Nephron progenitor cell (in vitro differentiated cells): ENCODE data around the gene ATP8B1.
"Not testable (repeated sequence)": the region's sequence is repeated elsewhere in the genome, so short reads cannot be mapped to it uniquely, and the experiment has no call there.

Experiments
- DNase-seq: peaks from one replicate; pipeline ENCODE4 v3.0.0; 2021
- H3K27ac Mint-ChIP-seq: 2 replicates; pipeline ENCODE4 v1.8.0; 2021; ENCODE audit warnings: mild to moderate bottlenecking, moderate library complexity, mixed read lengths
- H3K27me3 Mint-ChIP-seq: 2 replicates; pipeline ENCODE4 v1.8.0; 2021; ENCODE audit warnings: mild to moderate bottlenecking, low read depth, mixed read lengths; ENCODE audit not compliant: poor library complexity
- H3K36me3 Mint-ChIP-seq: 2 replicates; pipeline ENCODE4 v1.8.0; 2021; ENCODE audit warnings: low read depth, mixed read lengths
- H3K4me1 Mint-ChIP-seq: 2 replicates; pipeline ENCODE4 v1.8.0; 2021; ENCODE audit warnings: mixed read lengths
- H3K4me3 Mint-ChIP-seq: 2 replicates; pipeline ENCODE4 v1.8.0; 2021; ENCODE audit warnings: mild to moderate bottlenecking, moderate library complexity, mixed read lengths
- H3K9me3 Mint-ChIP-seq: 2 replicates; pipeline ENCODE4 v1.8.0; 2021; ENCODE audit warnings: mild to moderate bottlenecking, moderate library complexity, mixed read lengths
- CTCF ChIP-seq: fragments of 200-600 bp; sonication (generic); IDR thresholded peaks from 2 replicates; pipeline ENCODE4 v1.5.0; 2021; ENCODE audit warnings: antibody characterized with exemption

ATP8B1 gene

GRCh38 chr18:57733861-57734260, 69.3 kb downstream of the ATP8B1 start:
- DNase-seq: no peak
- no peak overlapping the region for H3K4me3 Mint-ChIP-seq
- no peak for TF ChIP-seq CTCF
- no peaks in the 10 kb centered on the region for H3K9me3 Mint-ChIP-seq
- H3K4me1 Mint-ChIP-seq: peaks cover 5% of the 10 kb centered on the region
- no peak overlapping the region for H3K27ac Mint-ChIP-seq
- H3K27me3 Mint-ChIP-seq: peaks cover 7% of the 10 kb centered on the region
- H3K36me3 Mint-ChIP-seq: peaks cover 11% of the 10 kb centered on the region

- DNase-seq: no peak
- Mint-ChIP-seq H3K4me3 (no peak overlapping the region), H3K4me1 (peaks cover 11% of the 10 kb centered on the region), H3K9me3 (peaks cover 26% of the 10 kb centered on the region), H3K27me3 (peaks cover 5% of the 10 kb centered on the region), H3K27ac (no peak overlapping the region), H3K36me3 (peaks cover 14% of the 10 kb centered on the region)
- no peak for TF ChIP-seq CTCF
These were observed 73.0 kb downstream of the ATP8B1 start for GRCh38 chr18:57730146-57730545.

- Mint-ChIP-seq H3K36me3 (peaks cover 12% of the 10 kb centered on the region), H3K27me3 (peaks cover 3% of the 10 kb centered on the region), H3K27ac (no peak overlapping the region), H3K4me3 (no peak overlapping the region), H3K4me1 (peaks cover 11% of the 10 kb centered on the region), H3K9me3 (peaks cover 26% of the 10 kb centered on the region)
- no peak for TF ChIP-seq CTCF
- DNase-seq: no peak
These were observed 74.1 kb downstream of the ATP8B1 start for GRCh38 chr18:57728941-57729511.

GRCh38 chr18:57727952-57728807, 74.9 kb downstream of the ATP8B1 start:
- no peak overlapping the region for H3K27ac Mint-ChIP-seq

GRCh38 chr18:57719211-57719935, 83.7 kb downstream of the ATP8B1 start:
- not testable (repeated sequence) for H3K27ac Mint-ChIP-seq, H3K36me3 Mint-ChIP-seq, H3K4me1 Mint-ChIP-seq, H3K27me3 Mint-ChIP-seq, DNase-seq
- peaks cover 42% of the 10 kb centered on the region for H3K9me3 Mint-ChIP-seq
- peak overlapping the region; percentile 71 for H3K4me3 Mint-ChIP-seq

More at GRCh38 chr18:57727952-57728807, 74.9 kb downstream of the ATP8B1 start:
- peaks cover 3% of the 10 kb centered on the region for H3K27me3 Mint-ChIP-seq
- peaks cover 26% of the 10 kb centered on the region for H3K9me3 Mint-ChIP-seq
- DNase-seq: no peak
- TF ChIP-seq CTCF: no peak
- peaks cover 12% of the 10 kb centered on the region for H3K36me3 Mint-ChIP-seq
- H3K4me3 Mint-ChIP-seq: no peak overlapping the region
- peaks cover 11% of the 10 kb centered on the region for H3K4me1 Mint-ChIP-seq

GRCh38 chr18:57716549-57716948, 86.6 kb downstream of the ATP8B1 start:
- H3K4me3 Mint-ChIP-seq: no peak overlapping the region
- H3K4me1 Mint-ChIP-seq: no peaks in the 10 kb centered on the region
- H3K9me3 Mint-ChIP-seq: peaks cover 48% of the 10 kb centered on the region
- H3K27me3 Mint-ChIP-seq: peaks cover 7% of the 10 kb centered on the region
- DNase-seq: no peak
- H3K27ac Mint-ChIP-seq: no peak overlapping the region
- H3K36me3 Mint-ChIP-seq: peaks cover 4% of the 10 kb centered on the region
- no peak for TF ChIP-seq CTCF
